ENCODE results near the gene FHIT.

DNA sequence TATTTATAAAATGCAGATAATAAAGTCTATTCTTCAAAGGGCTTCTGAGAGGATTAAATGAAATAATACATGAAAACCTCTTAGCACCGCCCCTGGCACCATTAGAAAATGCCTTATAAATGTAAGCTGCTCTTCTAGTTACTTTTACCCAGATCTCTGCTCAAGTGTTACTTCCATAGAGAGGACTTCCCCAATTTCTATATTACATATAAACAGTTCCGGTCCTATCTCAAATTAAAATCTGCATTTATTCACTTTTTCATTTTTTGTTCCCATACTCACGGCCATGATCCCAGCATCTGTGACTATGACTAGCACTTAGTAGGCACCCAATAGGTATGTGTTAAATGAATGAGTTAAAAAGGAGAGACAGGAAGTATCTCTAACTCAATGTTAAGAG lies 1310.5 kb downstream of the FHIT start:
- TF ChIP-seq POLR2A (IDR thresholded peaks at IDR 0.05), result no peak
- TF ChIP-seq, protein P1, sequence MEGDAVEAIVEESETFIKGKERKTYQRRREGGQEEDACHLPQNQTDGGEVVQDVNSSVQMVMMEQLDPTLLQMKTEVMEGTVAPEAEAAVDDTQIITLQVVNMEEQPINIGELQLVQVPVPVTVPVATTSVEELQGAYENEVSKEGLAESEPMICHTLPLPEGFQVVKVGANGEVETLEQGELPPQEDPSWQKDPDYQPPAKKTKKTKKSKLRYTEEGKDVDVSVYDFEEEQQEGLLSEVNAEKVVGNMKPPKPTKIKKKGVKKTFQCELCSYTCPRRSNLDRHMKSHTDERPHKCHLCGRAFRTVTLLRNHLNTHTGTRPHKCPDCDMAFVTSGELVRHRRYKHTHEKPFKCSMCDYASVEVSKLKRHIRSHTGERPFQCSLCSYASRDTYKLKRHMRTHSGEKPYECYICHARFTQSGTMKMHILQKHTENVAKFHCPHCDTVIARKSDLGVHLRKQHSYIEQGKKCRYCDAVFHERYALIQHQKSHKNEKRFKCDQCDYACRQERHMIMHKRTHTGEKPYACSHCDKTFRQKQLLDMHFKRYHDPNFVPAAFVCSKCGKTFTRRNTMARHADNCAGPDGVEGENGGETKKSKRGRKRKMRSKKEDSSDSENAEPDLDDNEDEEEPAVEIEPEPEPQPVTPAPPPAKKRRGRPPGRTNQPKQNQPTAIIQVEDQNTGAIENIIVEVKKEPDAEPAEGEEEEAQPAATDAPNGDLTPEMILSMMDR (IDR thresholded peaks at IDR 0.05), result no peak
